ENCODE results near the gene KCTD16. TPM values are rescaled to one million over a fixed set of nuclear protein-coding genes. Genes with fewer than 3 reads are reported as not detected.

The KCTD16 gene
- total RNA-seq, 1 experiment from 2014 or later: 0.17 TPM

GRCh38 chr5:144405991-144406390 is 235.3 kb downstream of the KCTD16 start:
- in situ Hi-C loops (cut with HindIII; ENCODE audit: low pct_unique_long_range_greater_than_20kb, low sequenced_read_pairs): no loop called here
- no peak for DNase-seq (ENCODE audit: low read depth)

GRCh38 chr5:144406442-144406841 is 235.8 kb downstream of the KCTD16 start:
- in situ Hi-C loops (cut with HindIII; ENCODE audit: low pct_unique_long_range_greater_than_20kb, low sequenced_read_pairs): no loop called here
- DNase-seq (ENCODE audit: low read depth): no peak

GRCh38 chr5:144414202-144415029 is 243.7 kb downstream of the KCTD16 start:
- no peak for DNase-seq (ENCODE audit: low read depth)
- in situ Hi-C loops (cut with HindIII; ENCODE audit: low pct_unique_long_range_greater_than_20kb, low sequenced_read_pairs): no loop called here

- in situ Hi-C loops (cut with HindIII; ENCODE audit: low pct_unique_long_range_greater_than_20kb, low sequenced_read_pairs): no loop called here
- DNase-seq (ENCODE audit: low read depth): no peak
Observed at GRCh38 chr5:144416196-144416595, 245.5 kb downstream of the KCTD16 start.

DNA sequence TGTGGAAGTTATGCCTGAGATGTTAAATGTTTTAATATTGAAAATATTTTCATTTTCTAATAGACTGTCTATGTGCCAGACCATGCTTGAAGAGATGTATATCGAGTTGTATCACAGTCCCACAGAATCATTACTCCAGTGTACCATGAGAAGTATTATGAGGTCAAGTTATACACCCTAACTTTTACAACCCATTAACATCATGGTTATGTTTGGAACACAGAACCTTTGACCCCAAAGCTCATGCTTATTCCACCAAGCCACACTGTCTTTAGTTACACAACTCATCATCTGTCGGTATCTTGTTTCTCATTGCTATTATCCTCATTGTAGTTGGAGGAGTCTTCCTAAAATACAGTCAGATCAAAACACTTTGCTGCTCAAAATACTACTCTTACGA is 248.0 kb downstream of the KCTD16 start:
- in situ Hi-C loops (cut with HindIII; ENCODE audit: low pct_unique_long_range_greater_than_20kb, low sequenced_read_pairs): no loop called here
- no peak for DNase-seq (ENCODE audit: low read depth)

DNA sequence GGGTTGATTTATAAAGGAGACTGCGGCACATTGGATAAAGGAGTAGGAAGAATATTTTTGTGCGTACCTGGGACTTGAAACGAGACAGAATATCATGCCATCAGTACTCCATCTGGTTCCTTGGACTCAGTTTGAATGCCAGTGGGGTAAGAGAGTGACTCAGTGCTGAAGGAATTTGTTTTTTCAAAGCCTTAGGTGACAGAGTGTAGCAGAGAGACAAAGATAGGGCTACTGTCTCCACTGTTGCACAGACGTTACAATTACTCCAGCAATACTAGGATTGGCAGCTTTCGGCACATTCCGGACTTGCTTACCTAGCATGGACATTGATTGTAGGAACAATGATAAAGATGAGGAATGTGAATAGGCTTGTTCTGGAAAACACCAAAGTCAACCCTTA is 250.7 kb downstream of the KCTD16 start:
- no peak for DNase-seq (ENCODE audit: low read depth)
- in situ Hi-C loops (cut with HindIII; ENCODE audit: low pct_unique_long_range_greater_than_20kb, low sequenced_read_pairs): no loop called here

DNA sequence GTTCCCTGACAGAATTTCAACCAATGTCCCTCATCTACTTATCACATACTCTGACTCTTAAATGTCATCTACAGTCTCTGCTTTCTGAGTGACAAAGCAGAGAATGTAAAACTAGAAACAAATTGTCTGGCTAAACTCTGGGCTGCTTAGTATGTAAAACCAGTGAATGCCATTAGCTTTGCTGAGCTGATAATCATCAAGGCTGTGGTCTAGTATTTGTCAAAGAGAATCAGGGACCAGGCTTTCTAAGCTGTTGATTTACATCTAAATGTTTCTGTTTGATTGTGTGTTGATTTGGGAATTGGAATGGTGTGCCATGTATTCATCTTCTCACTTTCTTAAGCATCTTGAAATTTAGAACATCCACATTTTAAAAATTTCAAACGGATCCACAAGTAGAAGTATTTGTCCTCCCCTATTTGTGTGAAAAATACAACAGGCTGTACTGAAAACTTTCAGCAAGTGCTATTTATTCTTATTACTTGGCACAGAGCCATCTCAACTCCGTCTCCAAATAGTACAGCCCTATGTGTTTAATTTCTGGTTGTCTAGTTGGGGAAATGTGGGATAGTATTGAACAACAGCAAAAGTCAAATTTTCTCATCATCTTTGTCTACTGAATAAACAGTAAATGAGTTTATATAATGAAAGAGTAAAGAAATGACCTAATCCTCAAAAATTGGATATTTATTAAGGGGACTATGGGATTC is 251.5 kb downstream of the KCTD16 start:
- in situ Hi-C loops (cut with HindIII; ENCODE audit: low pct_unique_long_range_greater_than_20kb, low sequenced_read_pairs): no loop called here
- DNase-seq (ENCODE audit: low read depth): no peak

GRCh38 chr5:144427866-144428265 is 257.2 kb downstream of the KCTD16 start:
- in situ Hi-C loops (cut with HindIII; ENCODE audit: low pct_unique_long_range_greater_than_20kb, low sequenced_read_pairs): no loop called here
- no peak for DNase-seq (ENCODE audit: low read depth)

DNA sequence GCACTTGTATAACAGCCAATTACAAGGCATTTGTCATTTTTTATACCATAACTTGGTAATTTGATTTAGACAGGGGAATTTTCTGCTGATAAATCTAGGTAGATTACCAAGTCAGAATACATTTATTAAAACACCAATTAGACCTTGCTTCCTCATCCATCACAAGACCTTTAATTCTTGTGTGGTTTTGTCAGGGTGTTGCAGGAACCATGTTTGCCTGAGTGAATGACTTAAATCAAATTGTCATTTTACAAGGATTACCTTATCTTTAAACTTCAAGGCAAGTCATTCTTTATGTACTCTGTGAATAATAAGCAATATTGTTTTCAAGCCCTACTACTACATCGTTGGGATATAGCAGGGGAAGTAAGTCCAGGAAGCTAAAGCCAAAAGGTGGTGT is 257.7 kb downstream of the KCTD16 start:
- in situ Hi-C loops (cut with HindIII; ENCODE audit: low pct_unique_long_range_greater_than_20kb, low sequenced_read_pairs): no loop called here
- DNase-seq (ENCODE audit: low read depth): no peak

- DNase-seq (ENCODE audit: low read depth): no peak
- in situ Hi-C loops (cut with HindIII; ENCODE audit: low pct_unique_long_range_greater_than_20kb, low sequenced_read_pairs): no loop called here
Observed at GRCh38 chr5:144429405-144429804, 258.7 kb downstream of the KCTD16 start.

DNA sequence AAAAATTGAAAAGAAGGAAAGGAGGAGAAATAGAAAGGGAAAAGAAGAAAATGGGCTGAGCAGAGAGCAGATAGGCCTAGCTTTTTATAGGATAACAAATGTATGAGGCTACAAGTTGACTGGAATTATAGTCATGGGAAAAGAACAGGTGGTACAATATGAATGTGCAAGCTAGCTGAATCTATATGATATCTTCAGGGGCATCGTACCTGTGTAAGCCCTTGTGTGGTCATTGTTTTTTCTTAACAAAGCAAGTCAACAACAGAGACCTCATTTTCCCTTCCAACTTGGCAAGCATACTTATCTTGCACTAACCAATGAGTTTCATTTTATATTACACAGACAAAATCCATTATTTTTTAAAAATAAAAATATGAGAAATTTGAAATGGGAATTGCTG is 259.2 kb downstream of the KCTD16 start:
- in situ Hi-C loops (cut with HindIII; ENCODE audit: low pct_unique_long_range_greater_than_20kb, low sequenced_read_pairs): no loop called here
- no peak for DNase-seq (ENCODE audit: low read depth)

GRCh38 chr5:144433140-144433822 is 262.6 kb downstream of the KCTD16 start:
- in situ Hi-C loops (cut with HindIII; ENCODE audit: low pct_unique_long_range_greater_than_20kb, low sequenced_read_pairs): no loop called here
- no peak for DNase-seq (ENCODE audit: low read depth)

- DNase-seq (ENCODE audit: low read depth): no peak
- in situ Hi-C loops (cut with HindIII; ENCODE audit: low pct_unique_long_range_greater_than_20kb, low sequenced_read_pairs): no loop called here
Observed at GRCh38 chr5:144433893-144434292, 263.2 kb downstream of the KCTD16 start.

GRCh38 chr5:144436007-144436406 is 265.3 kb downstream of the KCTD16 start:
- in situ Hi-C loops (cut with HindIII; ENCODE audit: low pct_unique_long_range_greater_than_20kb, low sequenced_read_pairs): no loop called here
- DNase-seq (ENCODE audit: low read depth): no peak

DNA sequence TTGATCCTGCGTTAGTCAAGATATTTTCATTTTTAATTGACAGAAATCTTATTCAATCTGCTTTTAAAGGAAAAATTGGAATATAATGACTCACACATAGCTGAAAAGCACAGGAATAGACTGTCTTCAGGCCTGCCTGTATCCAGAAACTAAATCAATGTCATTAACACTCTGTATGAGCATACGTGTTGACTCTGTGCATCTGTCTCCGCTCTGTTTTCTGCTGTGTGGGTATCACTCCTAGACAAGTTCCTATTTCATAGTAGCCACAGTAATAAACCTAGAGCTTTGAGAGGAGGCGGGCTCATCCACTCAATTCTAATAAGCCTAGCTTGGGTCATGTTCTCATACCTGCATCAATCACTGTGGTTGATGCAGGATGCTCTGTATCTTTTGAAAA is 267.6 kb downstream of the KCTD16 start:
- in situ Hi-C loops (cut with HindIII; ENCODE audit: low pct_unique_long_range_greater_than_20kb, low sequenced_read_pairs): no loop called here

GRCh38 chr5:144448457-144448856 is 277.8 kb downstream of the KCTD16 start:
- DNase-seq (ENCODE audit: low read depth): no peak
- in situ Hi-C loops (cut with HindIII; ENCODE audit: low pct_unique_long_range_greater_than_20kb, low sequenced_read_pairs): no loop called here

More for the DNA sequence above, 267.6 kb downstream of the KCTD16 start:
- DNase-seq (ENCODE audit: low read depth): no peak

DNA sequence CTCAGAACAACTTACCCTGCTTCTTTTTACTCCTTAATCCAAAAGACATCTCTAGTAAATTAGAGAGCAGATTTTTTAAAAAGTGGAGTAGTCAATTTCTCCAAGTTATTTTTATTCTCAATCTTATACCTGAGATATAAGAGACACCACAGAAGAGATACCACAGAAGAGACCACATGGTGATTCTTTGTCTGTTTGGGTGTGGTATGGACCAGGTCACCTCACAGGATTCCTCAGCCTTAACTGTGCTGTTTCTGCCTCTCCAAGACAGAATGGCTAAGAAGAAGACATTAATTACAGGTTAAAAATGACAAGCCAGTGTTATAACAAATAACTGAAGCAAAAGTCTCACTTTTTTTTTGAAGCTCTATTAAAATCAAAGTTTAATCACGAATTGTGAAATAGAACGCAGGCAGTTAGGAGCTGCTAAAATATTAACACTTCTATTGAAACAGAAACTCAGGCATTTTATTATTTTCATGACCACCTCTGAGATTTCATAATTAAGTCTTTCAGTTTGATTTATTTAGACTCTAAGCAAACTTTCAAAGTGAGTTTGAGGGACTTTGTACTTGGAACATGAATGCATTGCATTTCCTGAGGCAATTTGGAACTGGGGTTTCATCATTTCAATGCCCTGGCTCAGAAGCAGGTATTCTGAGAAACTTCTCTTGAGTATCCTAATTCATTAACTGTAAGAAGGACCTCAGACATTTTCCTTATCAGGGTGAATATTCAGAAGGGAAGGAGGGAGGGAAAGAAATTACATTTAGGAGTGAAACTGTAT is 280.7 kb downstream of the KCTD16 start:
- no peak for DNase-seq (ENCODE audit: low read depth)
- in situ Hi-C loops (cut with HindIII; ENCODE audit: low pct_unique_long_range_greater_than_20kb, low sequenced_read_pairs): no loop called here

- DNase-seq (ENCODE audit: low read depth): no peak
- in situ Hi-C loops (cut with HindIII; ENCODE audit: low pct_unique_long_range_greater_than_20kb, low sequenced_read_pairs): no loop called here
Observed at GRCh38 chr5:144453753-144454152, 283.1 kb downstream of the KCTD16 start.
